PFSK-1 (cell line): ENCODE results near the gene LRRC27.

ENCODE experiments used
- FOXP2 ChIP-seq: optimal IDR thresholded peaks from 2 replicates; pipeline ENCODE3; 2011; ENCODE audit warnings: borderline replicate concordance, control low read depth, inconsistent platforms; ENCODE audit not compliant: insufficient read depth; ENCODE audit errors: extremely low read length, extremely low read depth
- POLR2AphosphoS5 ChIP-seq: IDR thresholded peaks from 2 replicates; pipeline ENCODE4 v1.6.1; 2012; ENCODE audit warnings: low read depth, mild to moderate bottlenecking, control low read depth, low read length, moderate library complexity
- REST ChIP-seq, 2 experiments: IDR thresholded peaks; 2 replicates each; pipeline versions ENCODE4 v1.6.1 to v1.8.0; 2011 to 2012; ENCODE audit warnings: low read depth in 2 of 2, low read length in 2 of 2, control low read depth in 1 of 2, inconsistent platforms in 1 of 2, mild to moderate bottlenecking in 1 of 2, moderate library complexity in 1 of 2; ENCODE audit not compliant: insufficient read depth in 1 of 2
- SIN3A ChIP-seq: IDR thresholded peaks from 2 replicates; pipeline ENCODE4 v1.6.1; 2012; ENCODE audit warnings: mild to moderate bottlenecking, low read length, moderate library complexity, borderline replicate concordance; ENCODE audit not compliant: insufficient read depth
- TAF1 ChIP-seq: IDR thresholded peaks from 2 replicates; pipeline ENCODE4 v1.6.1; 2012; ENCODE audit warnings: low read length, control low read depth, borderline replicate concordance; ENCODE audit not compliant: insufficient read depth

LRRC27 gene

GRCh38 chr10:132335189-132336063, 3.4 kb downstream of the LRRC27 start:
- TF ChIP-seq REST (IDR thresholded peaks at IDR 0.05; ENCODE audit: insufficient read depth in 1 of 2, low read depth in 2 of 2, low read length in 2 of 2) (no peak), TAF1 (no peak), FOXP2 (no peak)

- no peak for TF ChIP-seq FOXP2
- TF ChIP-seq REST (IDR thresholded peaks at IDR 0.05; ENCODE audit: insufficient read depth in 1 of 2, low read depth in 2 of 2, low read length in 2 of 2), result no peak
- TF ChIP-seq POLR2AphosphoS5, result no peak
- TF ChIP-seq TAF1, result no peak
- no peak for TF ChIP-seq SIN3A
These were observed 4.2 kb downstream of the LRRC27 start for GRCh38 chr10:132336064-132336746.

GRCh38 chr10:132336919-132337407, 5.0 kb downstream of the LRRC27 start:
- TF ChIP-seq SIN3A, result no peak
- no peak for TF ChIP-seq TAF1
- TF ChIP-seq FOXP2, result no peak
- TF ChIP-seq POLR2AphosphoS5, result peak; percentile 44

GRCh38 chr10:132338876-132339275, 6.9 kb downstream of the LRRC27 start:
- TF ChIP-seq TAF1 (no peak), POLR2AphosphoS5 (no peak), REST (IDR thresholded peaks at IDR 0.05; ENCODE audit: insufficient read depth in 1 of 2, low read depth in 2 of 2, low read length in 2 of 2) (no peak), SIN3A (no peak), FOXP2 (no peak)

- TF ChIP-seq FOXP2 (no peak), REST (IDR thresholded peaks at IDR 0.05; ENCODE audit: insufficient read depth in 1 of 2, low read depth in 2 of 2, low read length in 2 of 2) (no peak), TAF1 (no peak), SIN3A (no peak), POLR2AphosphoS5 (no peak)
These were observed 7.3 kb downstream of the LRRC27 start for GRCh38 chr10:132339276-132339675.
